HG03135 (cell line): ENCODE data around the gene SH3BP2.

ENCODE experiments used
- ATAC-seq: cut with Tn5 transposase; IDR thresholded peaks from one replicate; pipeline ENCODE4 v1.9.1; 2021; ENCODE audit warnings: mild to moderate bottlenecking, moderate library complexity; ENCODE audit not compliant: unreplicated experiment

The SH3BP2 gene

DNA sequence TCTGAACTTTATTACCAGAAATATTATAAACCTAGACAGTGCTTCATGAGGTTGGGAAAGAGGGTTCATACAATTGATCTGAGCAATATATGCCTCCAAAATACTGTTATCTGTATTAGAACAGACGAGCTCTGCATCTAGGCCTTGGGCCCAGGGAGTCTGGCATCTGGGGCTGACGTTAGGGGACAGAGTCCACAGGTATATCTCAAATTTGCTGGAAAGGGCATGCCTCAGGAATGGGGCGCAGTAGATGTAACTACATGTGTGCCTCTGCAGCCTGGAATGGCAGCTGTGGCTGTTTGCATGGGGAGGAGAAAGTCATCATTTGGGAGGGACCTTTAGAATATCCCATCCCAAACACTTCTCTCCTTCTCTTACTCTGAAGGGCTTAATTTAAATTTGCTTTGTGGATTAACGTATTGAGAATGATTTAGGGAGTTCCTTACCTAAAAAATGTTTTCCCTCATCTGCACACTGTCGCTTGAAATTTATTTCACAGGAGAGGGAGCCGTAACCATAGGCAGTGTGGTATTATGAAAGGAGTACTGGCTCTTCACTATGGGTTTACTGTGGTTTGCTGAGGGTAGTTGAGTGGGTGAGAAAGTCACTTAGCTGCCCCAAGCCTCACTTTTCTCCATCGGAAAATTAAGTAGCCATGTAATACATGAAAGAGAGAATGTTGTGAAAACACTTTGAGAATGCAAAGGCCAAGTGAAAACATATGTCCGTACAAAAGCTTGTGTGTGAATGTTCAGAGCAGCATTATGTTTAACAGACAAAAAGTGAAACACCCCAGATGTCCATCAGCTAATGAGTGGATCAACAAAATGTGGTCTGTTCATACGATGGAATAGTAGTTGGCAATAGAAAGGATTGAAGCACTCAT, 56.6 kb downstream of the SH3BP2 start:
- ATAC-seq = no peak

DNA sequence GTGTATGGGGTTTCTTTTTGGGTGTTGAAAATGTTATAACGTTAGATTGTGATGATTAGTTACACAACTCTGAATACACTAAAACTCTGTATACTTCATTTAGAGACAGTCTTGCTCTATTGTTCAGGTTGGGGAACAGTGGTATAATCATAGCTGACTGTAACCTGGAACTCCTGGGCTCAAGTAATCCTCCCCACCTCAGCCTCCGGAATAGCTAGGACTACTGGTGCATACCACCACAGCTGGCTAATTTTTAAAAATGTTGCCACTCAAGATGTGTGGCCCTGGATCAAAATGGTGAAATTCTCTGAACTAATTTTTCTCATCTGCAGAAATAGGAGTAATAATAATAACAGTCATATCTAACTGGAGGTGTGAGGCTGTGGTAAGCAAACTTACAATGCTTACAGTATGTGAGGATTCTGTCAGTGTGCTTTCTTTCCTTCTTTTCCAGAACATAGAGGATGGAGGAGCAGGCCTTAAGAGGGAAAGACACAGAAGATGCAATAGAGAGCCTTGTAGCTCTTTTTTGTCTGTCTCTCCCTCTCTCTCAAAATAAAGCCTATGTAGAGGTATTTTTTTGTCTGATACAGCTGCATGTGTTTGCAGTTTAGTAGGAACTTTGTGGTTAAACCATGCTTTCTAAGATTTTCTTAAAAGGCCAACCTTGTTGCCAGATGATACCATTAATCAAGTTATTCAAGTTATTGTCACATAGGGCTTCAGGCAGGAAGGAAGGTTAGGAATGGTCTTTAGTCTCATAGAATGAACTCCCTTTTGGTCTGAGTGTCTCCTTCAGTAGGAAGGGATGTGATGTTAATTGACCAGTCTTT, 58.3 kb downstream of the SH3BP2 start:
- ATAC-seq = no peak

DNA sequence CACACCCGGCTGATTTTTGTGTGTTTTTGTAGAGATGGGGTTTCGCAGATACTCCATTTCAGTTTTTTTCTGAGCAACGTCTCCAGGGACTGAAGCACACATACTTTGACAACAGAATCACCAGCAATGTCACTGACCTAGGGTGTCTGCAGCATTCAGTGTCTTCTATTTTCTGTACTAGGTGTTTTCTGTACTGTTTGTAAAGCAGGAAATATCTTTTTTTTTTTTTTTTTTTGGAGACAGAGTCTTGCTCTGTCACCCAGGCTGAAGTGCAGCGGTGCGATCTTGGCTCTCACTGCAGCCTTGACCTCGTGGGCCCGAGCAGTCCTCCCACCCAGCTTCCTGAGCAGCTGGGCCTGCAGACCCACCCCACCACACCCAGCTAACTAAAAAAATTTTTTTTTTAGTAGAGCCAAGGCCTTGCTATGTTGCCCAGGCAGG, 59.6 kb downstream of the SH3BP2 start:
- ATAC-seq = peak; percentile 62

DNA sequence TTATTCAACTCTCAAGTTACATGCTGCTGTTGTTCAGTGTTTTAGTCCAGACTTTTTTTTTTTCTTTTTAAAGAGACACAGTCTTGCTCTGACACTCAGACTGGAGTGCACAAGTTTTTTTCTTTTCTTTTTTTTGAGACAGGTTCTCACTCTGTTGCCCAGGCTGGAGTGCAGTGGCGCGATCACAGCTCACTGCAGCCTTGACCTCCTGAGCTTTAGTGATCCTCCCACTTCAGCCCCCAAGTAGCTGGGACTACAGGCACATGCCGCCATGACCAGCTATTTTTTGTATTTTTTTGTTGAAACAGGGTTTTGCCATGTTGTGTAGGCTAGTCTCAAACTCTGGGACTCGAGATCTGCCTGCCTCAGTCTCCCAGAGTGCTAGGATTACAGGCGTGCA, 62.7 kb downstream of the SH3BP2 start:
- no peak for ATAC-seq

DNA sequence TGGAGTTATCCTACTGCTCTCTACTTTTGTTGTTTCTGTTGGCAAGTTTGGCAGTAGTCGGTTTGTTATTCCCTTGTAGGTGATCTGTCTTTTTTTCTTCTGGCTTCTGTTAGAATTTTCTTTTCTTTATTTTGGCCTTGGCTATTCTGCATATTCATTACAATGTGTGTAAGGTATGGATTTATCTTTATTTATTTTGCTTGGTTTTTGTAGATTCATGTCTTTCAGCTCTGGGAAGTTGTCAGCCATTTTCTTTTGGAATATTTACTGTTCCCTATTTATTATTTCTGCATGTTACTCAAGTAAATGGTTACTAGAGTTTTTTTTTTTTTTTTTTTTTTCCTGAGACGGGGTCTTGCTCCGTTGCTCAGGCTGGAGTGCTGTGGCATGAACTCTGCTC, 63.4 kb downstream of the SH3BP2 start:
- no peak for ATAC-seq

DNA sequence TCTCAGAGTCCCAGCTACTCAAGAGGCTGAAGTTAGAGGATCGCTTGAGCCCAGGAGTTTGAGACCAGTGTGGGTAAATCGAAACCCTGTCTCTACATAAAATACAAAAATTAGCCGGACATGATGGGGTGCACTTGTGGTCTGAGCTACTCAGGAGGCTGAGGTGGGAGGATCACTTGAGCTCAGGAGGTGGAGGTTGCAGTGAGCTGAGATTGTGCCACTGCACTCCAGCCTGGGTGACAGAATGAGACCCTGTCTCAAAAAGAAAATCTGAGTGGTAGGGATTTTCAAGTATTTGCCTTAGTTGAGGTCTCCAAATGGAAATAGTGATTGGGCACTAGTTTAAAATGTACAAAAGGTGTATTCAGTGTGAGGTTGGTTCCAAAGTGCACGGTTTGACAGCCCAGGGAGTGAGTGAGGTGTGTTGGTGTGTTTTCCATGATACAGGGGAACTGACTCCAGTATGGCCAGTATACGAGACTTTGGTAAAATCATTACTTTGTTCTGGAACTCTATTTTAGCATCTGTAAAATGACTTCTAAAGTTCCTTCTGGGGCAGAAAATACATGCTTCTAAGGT, 64.6 kb downstream of the SH3BP2 start:
- no peak for ATAC-seq

DNA sequence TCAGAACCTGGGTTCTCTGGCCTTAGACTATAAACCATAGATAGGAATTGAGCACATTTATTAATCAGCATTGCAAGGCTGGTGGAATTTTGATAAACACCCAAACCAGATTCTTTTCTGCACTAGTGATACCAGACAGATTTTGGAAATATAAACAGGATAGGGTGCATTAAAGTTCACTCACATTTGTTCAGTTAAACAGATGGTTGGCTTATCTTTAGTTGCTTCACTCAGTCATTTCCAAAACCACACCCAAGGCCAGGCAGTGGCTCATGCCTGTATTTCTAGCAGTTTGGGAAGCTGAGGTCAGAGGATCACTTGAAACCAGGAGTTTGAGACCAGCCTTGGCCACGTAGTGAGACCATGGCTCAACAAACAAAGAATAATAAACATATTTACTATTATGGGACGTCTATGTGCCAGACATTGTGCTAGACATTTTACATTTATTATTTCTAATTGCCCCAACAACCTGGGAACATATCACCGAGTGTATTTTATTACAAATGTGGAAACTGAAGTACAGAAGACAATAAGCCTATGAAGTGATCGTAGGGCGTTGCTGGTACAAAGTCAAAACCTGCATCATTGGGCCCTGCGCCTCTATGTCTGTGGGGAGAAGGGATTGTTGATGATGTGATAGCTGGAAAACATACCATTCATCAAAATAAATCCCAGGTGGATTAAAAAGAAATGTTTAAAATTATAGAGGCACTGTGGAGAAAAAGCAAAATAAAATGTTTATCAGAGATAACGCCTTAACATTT, 65.7 kb downstream of the SH3BP2 start:
- ATAC-seq = no peak

DNA sequence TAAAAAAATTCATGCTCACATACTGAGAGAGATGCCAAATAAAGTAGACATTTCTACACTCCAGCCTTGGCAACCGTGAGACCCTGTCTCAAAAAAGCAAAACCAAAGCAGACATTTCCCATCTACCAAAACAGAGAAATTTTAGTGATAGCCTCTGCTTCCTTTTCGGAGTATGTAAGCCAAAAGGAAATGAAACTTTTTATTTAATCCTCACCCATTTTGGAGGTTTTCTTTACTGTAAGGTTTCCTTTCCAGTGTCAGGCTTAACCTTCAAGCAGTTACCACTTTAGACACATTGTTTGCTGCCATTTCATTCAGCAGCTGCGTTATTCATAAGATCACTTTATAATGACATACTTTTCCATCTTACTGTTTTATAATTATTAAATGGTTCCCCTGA, 66.6 kb downstream of the SH3BP2 start:
- no peak for ATAC-seq

DNA sequence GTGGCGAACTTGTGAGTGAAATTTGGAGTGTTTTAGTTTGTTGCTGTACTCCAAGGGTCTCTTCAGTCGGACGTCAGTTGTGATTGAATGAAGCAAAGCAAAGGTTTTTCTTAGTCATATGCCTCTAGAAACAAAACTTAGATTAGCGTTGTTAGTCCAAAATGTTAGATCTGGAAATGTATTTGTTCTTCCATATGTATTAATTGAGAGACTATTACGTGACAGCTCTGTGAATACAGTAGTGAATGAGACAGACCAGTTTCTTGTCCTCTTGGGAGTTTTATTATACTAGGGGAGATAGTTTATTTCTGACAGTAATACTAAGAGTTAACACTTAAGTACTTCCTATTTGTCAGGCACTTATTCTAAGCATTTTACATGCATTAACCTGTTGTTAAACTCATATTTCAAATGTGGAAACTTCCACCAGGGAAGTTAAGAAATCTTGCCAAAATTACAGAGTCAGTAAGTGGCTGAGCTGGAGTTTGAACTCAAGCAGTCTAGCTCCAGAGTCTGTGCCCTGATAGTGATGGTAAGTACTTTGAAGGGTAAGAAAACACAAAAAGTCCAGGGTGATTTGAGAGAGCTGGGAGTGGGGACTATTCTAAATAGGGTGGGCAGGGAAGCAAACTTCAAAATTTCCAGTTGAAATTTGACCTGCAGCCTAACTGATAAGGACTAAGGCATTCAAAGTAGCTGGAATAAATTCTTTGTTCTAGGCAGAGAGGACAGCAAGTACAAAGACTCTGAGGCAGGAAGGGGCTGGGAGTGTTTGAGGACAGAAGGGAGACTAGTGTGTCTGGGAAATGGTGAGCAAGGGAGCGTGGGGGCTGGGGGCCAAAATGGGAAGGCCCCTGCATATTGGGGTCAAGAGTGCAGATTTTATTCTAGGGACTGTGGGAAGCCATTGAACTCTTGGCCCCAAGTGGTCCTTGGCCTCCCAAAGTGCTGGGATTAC, 67.8 kb downstream of the SH3BP2 start:
- no peak for ATAC-seq

DNA sequence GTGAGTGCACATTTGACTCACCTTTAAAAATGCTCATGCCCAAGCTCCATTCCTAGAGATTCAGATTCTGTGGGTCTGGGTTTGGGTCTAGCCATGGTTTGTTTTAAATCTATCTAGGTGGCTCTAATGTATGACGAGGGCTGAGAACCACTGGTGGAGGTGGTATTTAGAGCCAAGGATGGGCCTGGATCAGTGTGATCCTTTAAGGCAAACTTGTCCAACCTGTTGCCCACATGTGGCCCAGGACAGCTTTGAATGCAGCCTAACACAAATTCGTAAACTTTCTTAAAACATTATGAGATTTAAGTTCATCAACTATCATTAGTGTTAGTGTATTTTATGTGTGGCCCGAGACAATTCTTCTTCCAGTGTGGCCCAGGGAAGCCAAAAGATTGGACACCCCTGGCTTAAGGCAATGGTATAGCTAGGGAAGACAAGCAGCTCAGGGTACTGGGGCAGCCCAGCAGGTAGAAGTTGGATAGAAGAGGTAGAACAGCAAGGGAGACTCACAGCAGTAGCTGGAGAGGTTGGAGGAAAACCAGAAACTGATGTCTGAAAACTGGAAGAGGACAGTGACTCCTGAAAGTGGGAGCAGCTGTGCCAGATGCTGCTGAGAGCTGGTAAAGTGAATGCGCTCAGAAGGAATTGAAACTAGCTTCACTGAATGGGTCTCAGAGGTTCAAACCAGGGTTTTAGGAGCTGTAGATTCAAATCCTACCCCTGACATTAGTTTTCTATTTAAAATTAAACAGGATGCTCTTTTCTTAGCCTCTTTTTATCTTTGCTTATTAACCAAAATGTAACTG, 68.9 kb downstream of the SH3BP2 start:
- no peak for ATAC-seq

DNA sequence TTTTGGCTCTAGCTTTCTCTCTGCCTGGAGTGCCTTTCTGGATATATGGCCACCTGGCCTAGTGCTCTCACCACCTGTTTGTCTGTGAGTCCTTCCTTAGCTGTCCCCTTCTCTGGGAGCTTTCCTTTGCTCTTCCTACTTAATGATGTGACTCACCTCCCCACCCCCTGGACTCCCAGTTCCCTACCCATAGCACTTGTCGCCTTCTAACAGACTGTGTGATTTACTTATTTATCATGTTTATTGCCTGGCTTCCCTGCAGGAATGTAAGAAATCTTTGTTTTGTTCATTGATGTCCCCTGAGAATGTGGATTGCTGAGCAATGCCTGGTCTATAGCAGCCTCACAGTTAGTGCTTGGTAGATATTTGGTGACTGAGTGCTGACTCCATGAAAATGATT, 69.6 kb downstream of the SH3BP2 start:
- ATAC-seq = no peak

DNA sequence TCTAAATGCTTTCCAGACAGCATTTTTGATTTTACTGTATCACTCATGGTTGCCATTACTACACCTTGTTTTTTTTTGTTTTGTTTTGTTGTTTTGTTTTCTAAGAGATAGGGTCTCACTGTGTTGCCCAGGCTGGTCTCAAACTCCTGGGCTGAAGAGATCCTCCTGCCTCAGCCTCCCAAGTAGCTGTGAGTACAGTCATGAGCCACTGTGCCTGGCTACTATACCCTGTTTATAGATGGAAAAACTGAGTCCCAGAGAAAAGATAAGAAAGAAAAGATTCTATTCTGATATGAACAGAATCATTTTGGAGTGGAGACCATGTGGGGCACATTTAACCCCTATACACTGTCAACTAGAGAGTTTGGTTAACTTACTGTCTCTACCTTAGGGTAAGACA, 70.8 kb downstream of the SH3BP2 start:
- ATAC-seq = no peak

DNA sequence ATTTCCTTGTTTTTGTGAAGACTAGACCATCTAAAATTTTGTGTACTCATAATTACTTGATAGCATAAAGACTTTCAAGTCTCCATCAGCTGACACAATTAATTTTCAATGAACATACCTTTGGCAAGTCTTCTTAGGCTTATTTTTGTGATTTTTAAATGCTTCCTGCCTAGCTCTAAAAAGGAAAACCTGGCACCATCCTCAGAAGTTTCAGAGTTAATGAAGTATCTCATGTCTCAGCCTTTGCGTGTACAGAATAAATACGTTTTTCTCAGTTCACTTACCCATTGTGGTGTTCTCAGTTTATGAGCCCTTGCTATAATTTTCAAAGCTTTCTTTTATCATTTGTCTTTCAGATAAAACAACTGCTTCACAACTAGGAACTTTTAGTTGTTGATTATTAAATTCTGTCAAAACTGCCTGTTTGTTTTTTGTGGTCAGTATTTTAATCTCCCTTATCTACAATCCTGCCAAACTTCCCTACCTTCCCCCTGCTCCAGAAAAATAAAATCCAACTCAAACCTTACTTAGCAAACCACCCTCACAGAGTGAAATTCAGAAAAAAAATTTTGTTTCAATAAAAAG, 72.4 kb downstream of the SH3BP2 start:
- no peak for ATAC-seq

DNA sequence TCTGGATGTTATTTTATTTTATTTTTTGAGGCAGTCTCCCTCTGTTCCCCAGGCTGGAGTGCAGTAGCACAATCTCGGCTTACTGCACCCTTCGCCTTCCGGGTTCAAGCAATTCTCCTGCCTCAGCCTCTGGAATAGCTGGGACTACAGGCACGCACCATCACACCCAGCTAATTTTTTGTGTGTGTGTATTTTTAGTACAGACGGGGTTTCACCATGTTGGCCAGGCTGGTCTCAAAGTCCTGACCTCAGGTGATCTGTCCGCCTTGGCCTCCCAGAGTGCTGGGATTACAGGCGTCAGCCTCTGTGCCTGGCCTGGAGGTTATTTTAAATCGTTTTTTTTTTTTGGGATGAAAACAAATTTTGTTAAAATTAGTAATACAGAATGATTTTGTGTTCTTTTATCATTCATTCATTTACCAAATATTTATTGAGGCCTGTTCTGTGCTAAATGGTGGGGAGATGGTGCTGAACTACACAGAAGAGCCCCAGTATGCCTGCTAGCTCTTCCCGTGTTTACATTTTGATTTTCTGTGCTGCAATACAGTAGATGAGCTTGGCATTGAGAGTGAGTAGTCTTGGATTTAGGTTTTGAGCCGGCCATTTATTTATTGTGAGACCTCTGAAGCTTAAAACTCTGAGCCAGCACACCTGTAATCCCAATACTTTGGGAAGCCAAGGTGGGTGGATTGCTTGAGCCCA, 73.4 kb downstream of the SH3BP2 start:
- ATAC-seq = no peak

DNA sequence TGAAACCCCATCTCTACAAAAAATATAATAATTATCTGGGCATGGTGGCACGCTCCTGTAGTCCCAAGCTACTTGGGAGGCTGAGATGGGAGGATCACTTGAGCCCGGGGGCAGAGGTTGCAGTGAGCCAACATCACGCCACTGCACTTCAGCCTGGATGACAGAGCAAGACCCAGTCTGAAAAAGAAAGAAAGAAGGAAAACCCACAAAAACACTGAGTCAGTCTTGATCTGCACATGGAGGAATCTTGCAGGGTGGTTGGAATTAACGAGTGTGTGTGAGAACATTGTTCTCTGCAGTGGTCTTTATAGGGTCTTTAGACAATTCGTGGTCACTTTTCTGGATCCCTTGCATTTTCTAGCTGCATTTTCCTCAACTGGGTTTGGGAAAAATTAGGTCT, 74.0 kb downstream of the SH3BP2 start:
- no peak for ATAC-seq

DNA sequence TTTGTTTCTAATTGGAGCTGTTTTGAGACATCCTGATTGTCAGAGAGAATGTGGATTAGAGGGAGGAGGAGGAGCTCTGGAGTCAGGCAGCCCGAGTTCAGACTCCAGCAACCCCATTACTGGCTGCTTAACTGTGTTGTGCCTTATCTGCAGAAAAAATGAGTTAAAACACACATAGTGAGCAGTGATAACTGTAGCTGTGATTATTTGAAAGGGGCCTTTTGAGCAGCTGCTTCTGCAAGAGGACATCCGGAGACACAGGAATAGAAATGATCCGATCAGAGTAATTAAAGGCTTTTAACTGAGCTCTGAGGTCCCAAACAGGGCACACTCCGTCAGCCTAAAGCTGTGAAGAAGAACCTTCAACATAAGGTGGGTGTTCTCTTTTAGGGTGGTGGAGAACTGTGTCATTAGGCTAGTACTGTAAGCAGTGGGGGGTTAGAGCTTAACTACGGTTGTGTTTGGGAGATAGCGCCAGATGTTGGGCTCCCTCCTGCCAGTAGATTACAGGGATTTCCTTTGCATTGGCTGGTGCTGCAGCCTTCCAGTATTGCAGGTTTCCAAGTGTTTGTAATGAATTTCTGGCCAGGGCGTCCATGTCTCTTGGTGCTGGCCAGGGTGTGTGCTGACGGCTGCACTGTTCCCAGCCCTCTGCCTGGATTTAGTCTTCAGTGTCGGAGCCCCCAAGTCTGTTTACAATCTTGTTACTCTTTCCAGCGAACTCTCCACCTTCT, 75.0 kb downstream of the SH3BP2 start:
- ATAC-seq = no peak

DNA sequence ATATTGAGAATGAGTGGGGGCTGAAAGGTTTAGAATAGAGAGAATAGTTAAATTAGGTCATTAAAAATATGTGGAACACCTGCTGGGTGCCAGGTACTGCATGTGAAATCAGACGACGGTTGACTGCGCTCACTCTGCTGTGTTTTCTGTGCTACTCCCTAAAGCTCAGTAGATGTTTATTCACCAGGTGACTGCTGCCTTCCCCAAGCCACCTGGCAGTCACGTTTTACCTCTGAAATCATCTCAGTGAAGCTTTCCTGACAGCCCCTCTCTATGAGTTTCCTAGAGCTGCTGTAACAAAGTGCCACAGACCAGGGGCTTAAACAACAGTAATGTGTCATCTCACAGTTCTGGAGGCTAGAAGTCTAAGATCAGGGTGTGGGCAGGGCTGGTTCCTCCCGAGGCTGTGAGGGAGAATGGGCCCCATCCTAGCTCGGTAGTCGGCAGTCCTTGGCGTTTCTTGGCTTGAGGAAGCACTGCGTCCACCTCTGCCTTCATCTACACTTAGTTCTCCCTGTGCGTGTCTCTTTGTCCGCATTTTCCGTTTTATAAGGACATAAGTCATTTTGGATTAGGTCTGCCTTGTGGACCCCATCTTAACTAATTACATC, 76.1 kb downstream of the SH3BP2 start:
- no peak for ATAC-seq
